NCI-H1092 (cell line): Measurements from ENCODE around the gene BTBD7.

Experiments
- DNase-seq: peaks from one replicate; lab custom pipeline; 2025; lab: John Stamatoyannopoulos, UW

Gene BTBD7

DNA sequence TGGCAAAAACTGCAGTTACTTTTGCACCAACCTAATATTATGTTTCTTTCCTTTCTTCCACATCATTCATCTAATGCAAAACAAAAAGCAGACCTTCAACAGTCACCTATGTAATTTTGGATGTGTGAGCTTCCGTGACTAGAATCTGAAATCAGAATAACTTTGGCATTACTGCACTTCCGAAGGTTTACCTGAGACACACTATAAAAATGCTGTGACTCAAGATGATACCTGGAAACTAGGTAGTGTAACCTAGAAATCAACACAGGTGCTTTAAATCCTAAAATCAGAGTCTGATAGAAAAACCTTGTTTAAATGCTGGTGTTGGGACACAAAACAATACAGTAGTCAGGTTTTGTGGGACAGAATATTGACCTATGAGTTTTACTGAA lies 2.2 kb downstream of the BTBD7 start:
- DNase-seq, result no peak

DNA sequence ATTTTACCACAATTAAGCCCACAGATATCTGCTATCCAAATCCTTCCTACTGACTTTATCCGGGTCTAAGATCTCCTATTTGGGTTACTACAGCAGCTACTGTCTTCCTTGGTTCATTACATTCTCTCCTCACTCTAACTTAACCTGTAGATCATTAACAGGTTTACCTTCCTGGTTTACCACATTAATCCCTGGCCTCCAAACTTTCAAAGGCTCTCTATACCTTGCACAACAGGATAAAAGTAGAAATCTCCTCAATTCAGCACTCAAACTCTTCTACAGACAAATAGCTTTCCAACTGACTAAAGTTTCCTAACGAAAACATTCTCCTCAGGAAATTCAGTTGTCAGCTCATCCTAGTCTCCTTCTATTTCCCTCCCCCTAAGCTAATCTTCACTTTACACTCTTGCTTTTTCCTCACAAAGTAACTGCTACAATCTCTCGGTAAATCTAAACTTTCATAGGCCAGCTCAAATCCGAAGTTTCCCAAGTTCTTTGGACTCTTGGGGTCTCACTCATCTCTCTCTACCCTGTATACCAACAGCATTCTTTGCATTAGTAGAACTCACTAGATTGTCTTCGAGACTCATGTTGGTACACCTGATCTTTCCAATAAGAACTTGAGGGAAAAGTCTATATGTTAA lies 2.7 kb downstream of the BTBD7 start:
- DNase-seq, result no peak

DNA sequence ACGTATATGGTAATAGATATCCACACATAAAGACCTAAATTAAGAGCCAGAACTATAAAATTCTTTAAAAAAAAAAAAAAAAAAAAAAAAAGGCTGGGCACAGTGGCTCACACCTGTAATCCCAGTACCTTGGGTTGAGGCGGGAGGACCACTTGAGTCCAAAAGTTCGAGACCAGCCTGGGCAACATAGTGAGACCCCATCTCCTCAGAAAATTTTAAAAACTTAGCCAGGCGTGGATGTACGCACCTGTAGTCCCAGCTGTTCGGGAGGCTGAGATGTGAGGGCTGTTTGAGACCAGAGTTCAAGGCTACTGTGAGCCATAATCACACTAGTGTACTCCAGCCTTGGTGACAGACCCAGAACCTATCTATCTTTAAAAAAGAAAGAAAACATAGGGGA lies 4.3 kb downstream of the BTBD7 start:
- no peak for DNase-seq

- no peak for DNase-seq
These were observed 6.6 kb downstream of the BTBD7 start for GRCh38 chr14:93326196-93326595.

GRCh38 chr14:93323600-93324174 lies 9.1 kb downstream of the BTBD7 start:
- DNase-seq, result no peak

DNA sequence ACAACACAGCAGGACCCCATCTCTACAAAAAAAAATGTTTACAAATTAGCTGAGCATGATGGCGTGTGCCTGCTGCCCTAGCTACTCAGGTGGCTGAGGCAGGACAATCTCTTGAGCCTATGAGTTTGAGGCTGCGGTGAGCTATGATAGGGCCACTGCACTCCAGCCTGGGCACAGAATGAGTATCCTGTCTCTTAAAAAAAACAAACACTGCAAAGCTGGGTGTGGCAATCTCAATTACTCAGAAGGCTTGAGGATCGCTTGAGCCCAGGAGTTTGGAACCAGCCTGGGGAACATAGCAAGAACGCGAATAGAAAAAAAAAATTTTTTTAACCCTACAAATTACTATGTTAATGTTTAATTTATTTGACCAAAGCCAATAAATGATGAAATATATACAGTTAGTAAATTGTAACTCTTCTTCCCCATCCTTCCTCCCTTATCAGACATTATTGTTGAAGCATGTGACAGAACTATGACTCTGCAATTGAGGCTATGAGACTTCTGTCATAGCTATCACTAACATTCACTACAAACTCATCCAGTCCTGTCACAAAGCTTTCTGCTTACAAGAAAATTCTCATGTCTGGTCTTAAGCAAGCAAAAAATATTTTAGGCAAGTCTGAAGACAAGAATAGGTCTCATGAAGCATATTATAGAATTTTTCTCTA lies 9.8 kb downstream of the BTBD7 start:
- no peak for DNase-seq

GRCh38 chr14:93320489-93320888 lies 12.3 kb downstream of the BTBD7 start:
- DNase-seq, result no peak

DNA sequence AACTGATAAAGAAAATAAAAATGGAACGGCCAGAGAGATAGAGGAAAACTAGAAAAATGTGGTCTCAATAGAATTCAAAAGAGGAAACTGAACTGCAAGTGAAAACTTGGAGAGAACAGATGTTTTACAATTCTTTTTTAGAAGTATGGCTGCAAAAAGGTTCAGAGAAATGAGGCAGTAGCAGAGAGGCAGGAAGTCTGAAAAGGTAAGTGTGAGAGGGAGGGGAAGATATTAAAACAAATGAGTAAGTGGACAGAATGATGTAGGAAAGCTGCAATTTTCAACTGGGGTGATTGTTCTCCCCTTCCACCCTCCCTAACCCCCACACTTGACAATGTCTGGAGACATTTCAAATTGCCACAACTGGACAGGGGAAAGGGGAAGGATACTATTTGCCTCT lies 12.9 kb downstream of the BTBD7 start:
- DNase-seq, result no peak

- DNase-seq, result no peak
These were observed 13.3 kb downstream of the BTBD7 start for GRCh38 chr14:93319494-93319893.

GRCh38 chr14:93318927-93319326 lies 13.9 kb downstream of the BTBD7 start:
- DNase-seq, result no peak

GRCh38 chr14:93317875-93318807 lies 14.7 kb downstream of the BTBD7 start:
- DNase-seq, result no peak

DNA sequence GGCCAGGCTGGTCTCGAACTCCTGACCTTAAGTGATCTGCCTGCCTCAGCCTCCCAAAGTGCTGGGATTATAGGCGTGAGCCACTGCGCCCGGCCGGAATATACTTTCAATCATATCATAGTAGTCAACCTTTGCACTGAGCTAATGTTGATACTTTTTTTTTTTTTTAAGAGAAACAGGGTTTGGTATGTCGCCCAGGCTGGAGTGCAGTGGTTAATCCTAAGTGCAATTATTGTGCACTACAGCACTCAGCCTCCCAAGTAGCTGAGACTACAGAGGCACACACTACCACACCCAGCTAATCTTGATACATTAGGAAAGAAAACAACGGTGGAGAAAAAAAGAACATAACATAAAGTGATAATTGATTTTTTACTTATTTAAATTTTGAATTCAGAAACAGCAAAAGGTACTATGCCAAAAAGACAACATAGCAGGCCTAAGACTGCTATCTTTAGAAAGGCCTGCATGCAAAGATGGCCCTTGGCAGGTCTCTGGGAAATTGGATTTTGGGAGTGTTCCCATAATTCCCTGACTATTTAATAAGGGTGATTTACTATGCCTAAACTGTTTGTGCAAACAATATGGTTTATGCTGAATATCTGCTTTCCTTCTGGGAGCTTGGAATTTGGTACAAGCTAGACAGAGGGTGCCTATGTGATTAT lies 15.5 kb downstream of the BTBD7 start:
- DNase-seq, result no peak

- no peak for DNase-seq
These were observed 16.1 kb downstream of the BTBD7 start for GRCh38 chr14:93316716-93317115.

DNA sequence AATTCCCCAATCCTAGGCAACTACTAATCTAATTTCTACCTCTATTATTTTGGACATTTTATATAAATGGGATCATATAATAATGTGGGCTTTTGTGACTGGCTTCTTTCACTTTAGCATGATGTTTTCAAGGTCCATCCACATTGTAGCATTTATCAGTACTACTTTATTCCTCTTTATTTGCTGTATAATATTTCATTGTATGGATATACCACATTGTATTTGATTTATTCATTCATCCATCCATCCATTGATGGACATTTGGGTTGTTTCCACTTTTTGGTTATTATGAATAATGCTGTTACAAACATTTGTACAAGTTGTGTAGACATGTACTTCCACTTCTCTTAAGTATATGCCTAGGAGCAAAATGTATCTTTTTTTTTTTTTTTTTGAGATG lies 17.3 kb downstream of the BTBD7 start:
- DNase-seq, result no peak

DNA sequence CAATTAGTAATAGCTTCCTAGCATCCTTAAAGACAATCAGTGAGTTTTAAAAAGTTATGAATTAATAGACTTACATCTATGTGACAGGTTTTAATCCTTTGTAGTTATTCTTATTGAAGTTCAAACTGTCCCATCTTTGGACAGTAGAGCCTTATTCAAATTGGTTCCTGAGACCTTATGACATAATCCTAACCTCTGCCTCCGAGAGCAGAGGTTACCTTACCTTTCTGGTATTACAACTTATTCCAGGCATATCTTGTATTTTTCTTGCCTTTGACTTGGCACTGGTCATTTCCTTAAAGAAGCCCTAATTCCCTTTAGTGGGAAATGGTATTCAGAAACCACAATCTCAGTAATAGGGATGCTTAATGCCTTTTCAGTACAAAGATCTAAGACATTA lies 21.8 kb downstream of the BTBD7 start:
- DNase-seq, result no peak

GRCh38 chr14:93309427-93309966 lies 23.3 kb downstream of the BTBD7 start:
- no peak for DNase-seq

DNA sequence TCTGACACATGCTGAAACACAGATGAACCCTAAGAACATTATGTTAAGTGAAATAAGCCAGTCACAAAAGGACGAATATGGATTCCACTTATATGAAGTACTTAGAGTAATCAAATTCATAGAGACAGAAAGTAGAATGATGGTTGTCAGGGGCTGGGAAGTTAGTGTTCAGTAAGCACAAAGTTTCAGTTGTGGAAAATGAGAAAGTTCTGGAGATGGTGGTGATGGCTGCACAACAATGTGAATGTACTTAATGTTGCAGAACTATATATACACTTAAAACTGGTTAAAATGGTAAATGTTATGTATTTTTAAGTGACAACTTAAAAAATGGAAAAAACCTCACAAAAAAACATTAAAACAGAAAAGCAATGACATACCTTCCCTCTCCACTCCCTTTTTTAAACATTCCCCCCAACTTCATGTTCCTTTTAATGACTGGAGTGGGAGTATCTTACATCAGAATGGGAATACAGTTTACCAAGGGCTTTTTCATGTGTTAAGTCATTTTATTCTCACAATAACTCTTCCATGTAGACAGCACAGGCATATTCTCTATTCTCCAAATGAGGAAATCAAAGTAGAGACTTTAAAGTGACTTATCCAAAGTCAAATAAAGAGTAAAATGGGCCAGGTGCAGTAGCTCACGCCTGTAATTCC lies 24.0 kb downstream of the BTBD7 start:
- DNase-seq, result no peak

- no peak for DNase-seq
These were observed 26.0 kb downstream of the BTBD7 start for GRCh38 chr14:93306812-93307211.

DNA sequence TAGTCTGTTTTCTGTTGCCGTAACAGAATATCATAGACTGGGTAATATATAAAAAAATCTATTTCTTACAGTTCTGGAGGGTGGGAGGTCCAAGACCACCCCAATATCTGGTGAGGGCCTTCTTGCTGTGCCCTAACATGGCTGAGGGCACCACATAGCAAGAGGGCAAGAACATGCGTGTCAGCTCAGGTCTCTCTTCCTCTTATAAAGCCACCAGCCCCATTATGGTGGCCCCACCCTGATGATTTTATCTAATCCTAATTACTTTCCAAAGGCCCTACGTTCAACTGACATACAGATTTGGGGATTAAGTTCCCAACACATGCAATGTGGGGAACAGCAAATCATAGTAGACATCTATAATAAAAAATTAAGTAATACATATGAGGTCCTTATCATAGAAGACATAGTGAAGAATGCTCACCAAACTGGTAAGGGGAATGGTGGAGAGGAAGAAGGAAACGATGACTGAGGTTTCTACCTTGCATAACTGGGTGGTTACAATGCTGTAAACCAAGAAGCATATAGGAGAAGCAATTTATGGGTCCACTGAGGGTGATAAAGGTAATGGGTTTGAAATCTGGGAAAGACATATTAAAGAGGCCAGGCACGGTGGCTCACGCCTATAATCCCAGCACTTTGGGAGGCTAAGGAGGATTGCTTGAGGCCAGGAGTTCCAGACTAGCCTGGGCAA lies 27.0 kb downstream of the BTBD7 start:
- no peak for DNase-seq

- DNase-seq, result no peak
These were observed 28.1 kb downstream of the BTBD7 start for GRCh38 chr14:93304771-93305170.

- no peak for DNase-seq
These were observed 29.2 kb downstream of the BTBD7 start for GRCh38 chr14:93303659-93304058.
